Nephron (organoid): ENCODE results near the gene SMARCA2.

Source experiments
- H3K27ac Mint-ChIP-seq, 3 experiments: 2 replicates each; pipeline ENCODE4 v1.8.0; 2020; ENCODE audit warnings: mixed read lengths in 3 of 3, mild to moderate bottlenecking in 2 of 3, moderate library complexity in 1 of 3
- H3K27me3 Mint-ChIP-seq: 2 replicates; pipeline ENCODE4 v1.8.0; 2021; ENCODE audit warnings: low read depth, mild to moderate bottlenecking, moderate library complexity, mixed read lengths
- H3K36me3 Mint-ChIP-seq: 2 replicates; pipeline ENCODE4 v1.8.0; 2020; ENCODE audit warnings: low read depth, mixed read lengths
- H3K4me1 Mint-ChIP-seq: 2 replicates; pipeline ENCODE4 v1.8.0; 2020; ENCODE audit warnings: mixed read lengths
- H3K4me3 Mint-ChIP-seq, 3 experiments: 2 replicates each; pipeline ENCODE4 v1.8.0; 2020; ENCODE audit warnings: mild to moderate bottlenecking in 3 of 3, mixed read lengths in 3 of 3, moderate library complexity in 2 of 3
- H3K9me3 Mint-ChIP-seq: 2 replicates; pipeline ENCODE4 v1.8.0; 2020; ENCODE audit warnings: mixed read lengths
- TF ChIP-seq, protein P1 (sequence below), 3 experiments: fragments of 200-600 bp; sonication (generic); IDR thresholded peaks; one replicate each; pipeline ENCODE4 v1.5.0; 2021; ENCODE audit warnings: antibody characterized with exemption in 3 of 3; ENCODE audit not compliant: unreplicated experiment in 3 of 3

SMARCA2 gene

DNA sequence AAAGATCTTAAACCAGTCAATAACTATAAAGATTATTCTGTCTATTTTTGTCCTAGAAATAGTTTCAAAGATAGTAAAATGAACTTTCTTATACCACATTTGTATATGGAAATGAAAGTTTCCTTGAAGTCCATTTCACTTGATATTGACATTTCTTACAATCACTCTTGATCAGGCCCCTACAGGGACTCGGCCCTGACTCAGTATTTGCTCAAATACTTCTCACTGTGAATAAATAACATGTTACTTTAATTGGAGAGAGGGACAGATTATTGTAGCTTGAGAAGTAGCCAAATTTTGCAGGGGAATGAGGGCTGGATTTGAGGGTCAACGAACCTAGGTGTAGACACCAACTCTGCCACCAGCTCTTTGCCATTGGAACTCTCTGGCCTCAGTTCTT is 25.6 kb upstream of the SMARCA2 start:
- H3K4me3 Mint-ChIP-seq = no peak overlapping the region
- peaks cover 5% of the 10 kb centered on the region for H3K27me3 Mint-ChIP-seq
- no peaks in the 10 kb centered on the region for H3K4me1 Mint-ChIP-seq
- no peak overlapping the region for H3K27ac Mint-ChIP-seq
- H3K9me3 Mint-ChIP-seq = peaks cover 4% of the 10 kb centered on the region
- TF ChIP-seq, protein P1, sequence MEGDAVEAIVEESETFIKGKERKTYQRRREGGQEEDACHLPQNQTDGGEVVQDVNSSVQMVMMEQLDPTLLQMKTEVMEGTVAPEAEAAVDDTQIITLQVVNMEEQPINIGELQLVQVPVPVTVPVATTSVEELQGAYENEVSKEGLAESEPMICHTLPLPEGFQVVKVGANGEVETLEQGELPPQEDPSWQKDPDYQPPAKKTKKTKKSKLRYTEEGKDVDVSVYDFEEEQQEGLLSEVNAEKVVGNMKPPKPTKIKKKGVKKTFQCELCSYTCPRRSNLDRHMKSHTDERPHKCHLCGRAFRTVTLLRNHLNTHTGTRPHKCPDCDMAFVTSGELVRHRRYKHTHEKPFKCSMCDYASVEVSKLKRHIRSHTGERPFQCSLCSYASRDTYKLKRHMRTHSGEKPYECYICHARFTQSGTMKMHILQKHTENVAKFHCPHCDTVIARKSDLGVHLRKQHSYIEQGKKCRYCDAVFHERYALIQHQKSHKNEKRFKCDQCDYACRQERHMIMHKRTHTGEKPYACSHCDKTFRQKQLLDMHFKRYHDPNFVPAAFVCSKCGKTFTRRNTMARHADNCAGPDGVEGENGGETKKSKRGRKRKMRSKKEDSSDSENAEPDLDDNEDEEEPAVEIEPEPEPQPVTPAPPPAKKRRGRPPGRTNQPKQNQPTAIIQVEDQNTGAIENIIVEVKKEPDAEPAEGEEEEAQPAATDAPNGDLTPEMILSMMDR (IDR thresholded peaks at IDR 0.05; ENCODE audit: unreplicated experiment in 3 of 3) = no peak
- H3K36me3 Mint-ChIP-seq = no peaks in the 10 kb centered on the region

DNA sequence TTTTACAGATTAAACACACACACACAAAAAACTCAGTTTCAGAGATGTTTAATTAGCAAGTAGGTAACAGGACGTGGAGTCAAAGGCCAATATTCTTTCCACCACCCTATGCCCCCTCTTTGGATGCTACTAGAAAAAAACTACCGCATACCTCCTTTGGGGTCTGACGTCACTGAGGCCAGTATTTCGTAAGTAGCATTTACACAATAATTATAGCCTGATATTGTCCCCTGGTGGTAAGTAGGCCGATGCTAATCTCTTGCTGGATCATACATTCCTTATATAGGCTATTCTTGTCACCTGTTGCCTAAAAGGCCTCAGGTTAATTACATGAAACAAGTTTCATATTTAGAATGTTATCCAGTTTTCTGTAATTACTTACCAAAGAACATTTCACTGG is 21.0 kb upstream of the SMARCA2 start:
- TF ChIP-seq, protein P1 (IDR thresholded peaks at IDR 0.05; ENCODE audit: unreplicated experiment in 3 of 3) = no peak
- no peak overlapping the region for H3K27ac Mint-ChIP-seq
- peaks cover 5% of the 10 kb centered on the region for H3K27me3 Mint-ChIP-seq
- no peaks in the 10 kb centered on the region for H3K9me3 Mint-ChIP-seq
- H3K4me3 Mint-ChIP-seq = no peak overlapping the region
- no peaks in the 10 kb centered on the region for H3K36me3 Mint-ChIP-seq
- H3K4me1 Mint-ChIP-seq = no peaks in the 10 kb centered on the region

DNA sequence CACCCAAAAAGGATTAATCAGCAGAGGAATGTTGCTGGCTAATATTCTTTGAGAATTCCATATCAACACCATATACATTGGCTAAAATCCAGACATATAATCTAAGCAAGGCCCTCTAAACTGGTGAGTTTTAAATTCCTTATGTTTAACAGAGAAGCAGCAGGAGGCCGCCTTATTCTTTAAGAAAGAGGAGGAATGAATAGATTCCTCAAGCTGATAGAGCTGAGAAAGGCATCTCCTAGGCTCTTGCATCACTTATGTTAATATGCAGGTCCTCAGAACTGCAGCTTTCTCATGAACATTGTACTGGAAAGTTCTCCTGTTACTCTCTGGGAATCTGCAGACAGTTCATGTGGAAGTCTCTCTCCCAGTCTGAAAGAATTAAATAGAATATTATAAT is 20.1 kb upstream of the SMARCA2 start:
- H3K4me3 Mint-ChIP-seq = no peak overlapping the region
- TF ChIP-seq, protein P1 (IDR thresholded peaks at IDR 0.05; ENCODE audit: unreplicated experiment in 3 of 3) = no peak
- H3K27me3 Mint-ChIP-seq = peaks cover 5% of the 10 kb centered on the region
- H3K9me3 Mint-ChIP-seq = no peaks in the 10 kb centered on the region
- H3K36me3 Mint-ChIP-seq = no peaks in the 10 kb centered on the region
- H3K4me1 Mint-ChIP-seq = no peaks in the 10 kb centered on the region
- no peak overlapping the region for H3K27ac Mint-ChIP-seq

DNA sequence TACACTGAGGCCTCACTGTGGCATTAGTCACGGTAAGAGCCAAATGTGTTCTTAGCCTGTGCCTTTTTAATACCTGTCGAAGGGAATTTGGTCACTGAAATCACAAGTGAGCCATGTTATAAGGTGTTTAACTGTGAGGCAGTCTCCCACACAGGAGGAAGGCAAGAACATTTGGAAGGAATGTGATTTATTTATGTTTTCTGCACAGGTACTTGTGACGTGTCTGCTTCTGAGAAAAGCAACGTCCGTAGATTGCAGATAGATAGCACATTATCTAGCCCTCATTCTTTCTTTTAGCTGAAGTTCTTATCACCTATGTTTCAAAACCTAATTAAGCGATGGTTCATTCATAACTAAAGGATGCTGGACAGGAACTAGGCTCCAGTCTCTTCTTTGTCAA is 19.0 kb upstream of the SMARCA2 start:
- no peak overlapping the region for H3K4me3 Mint-ChIP-seq
- TF ChIP-seq, protein P1 (IDR thresholded peaks at IDR 0.05; ENCODE audit: unreplicated experiment in 3 of 3) = no peak
- no peaks in the 10 kb centered on the region for H3K4me1 Mint-ChIP-seq
- no peaks in the 10 kb centered on the region for H3K9me3 Mint-ChIP-seq
- no peak overlapping the region for H3K27ac Mint-ChIP-seq
- peaks cover 5% of the 10 kb centered on the region for H3K27me3 Mint-ChIP-seq
- no peaks in the 10 kb centered on the region for H3K36me3 Mint-ChIP-seq

DNA sequence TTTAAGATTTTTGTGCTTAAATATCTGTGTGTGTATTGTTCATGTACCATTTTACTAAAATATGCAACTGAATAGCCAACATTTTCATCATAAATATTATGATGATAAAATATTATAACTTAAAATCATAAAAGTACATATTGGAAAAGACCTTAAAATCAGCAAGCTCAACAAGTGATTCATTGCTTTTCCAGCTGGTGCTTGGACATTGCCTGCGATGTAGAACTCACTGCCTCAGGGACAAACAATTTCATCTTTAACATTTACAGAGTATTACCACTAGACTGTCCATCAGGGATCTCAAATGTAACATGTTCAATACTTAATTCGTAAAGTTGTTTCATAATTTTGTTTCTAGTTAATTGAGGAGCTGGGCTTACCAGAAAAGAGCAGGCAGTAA is 17.5 kb upstream of the SMARCA2 start:
- no peaks in the 10 kb centered on the region for H3K9me3 Mint-ChIP-seq
- H3K36me3 Mint-ChIP-seq = no peaks in the 10 kb centered on the region
- TF ChIP-seq, protein P1 (IDR thresholded peaks at IDR 0.05; ENCODE audit: unreplicated experiment in 3 of 3) = no peak
- H3K27ac Mint-ChIP-seq = no peak overlapping the region
- no peaks in the 10 kb centered on the region for H3K4me1 Mint-ChIP-seq
- no peak overlapping the region for H3K4me3 Mint-ChIP-seq
- peaks cover 5% of the 10 kb centered on the region for H3K27me3 Mint-ChIP-seq

DNA sequence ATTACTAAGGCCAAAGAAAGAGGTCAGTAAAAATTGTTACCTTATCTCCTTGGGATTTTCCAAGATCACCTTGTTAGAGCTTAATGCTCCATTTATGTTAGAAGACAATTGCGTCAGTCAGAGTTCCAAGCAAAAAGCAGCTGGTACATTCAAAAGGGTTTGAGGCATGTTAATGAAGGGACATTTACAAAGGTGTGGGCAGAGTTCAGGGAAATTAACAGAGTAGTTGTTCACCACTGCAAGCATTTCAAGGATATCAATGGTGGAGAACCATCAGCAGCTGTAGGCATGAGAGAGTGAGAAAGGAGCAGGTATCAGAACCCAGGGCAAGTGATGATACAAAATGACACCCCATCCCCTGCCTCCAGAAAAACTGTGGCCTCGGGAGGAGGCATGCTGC is 17.0 kb upstream of the SMARCA2 start:
- Mint-ChIP-seq H3K4me1 (no peaks in the 10 kb centered on the region), H3K9me3 (no peaks in the 10 kb centered on the region), H3K27me3 (peaks cover 5% of the 10 kb centered on the region), H3K27ac (no peak overlapping the region), H3K4me3 (no peak overlapping the region), H3K36me3 (no peaks in the 10 kb centered on the region)
- TF ChIP-seq, protein P1 (IDR thresholded peaks at IDR 0.05; ENCODE audit: unreplicated experiment in 3 of 3) = no peak
